Transverse colon (tissue), 4 donors: Measurements from ENCODE around the gene KRTAP9-6.

Experiments
- CTCF ChIP-seq, 5 experiments: fragments of 200-600 bp in 3 of 5; fragments of 450-650 bp in 2 of 5; sonication (generic) in 3 of 5; IDR thresholded peaks; 1 replicate in 2 of 5; 2 replicates in 3 of 5; pipeline ENCODE4 v1.5.1; 2016 to 2017; ENCODE audit warnings: antibody characterized with exemption in 5 of 5, inconsistent platforms in 3 of 5, mild to moderate bottlenecking in 2 of 5, moderate library complexity in 1 of 5
- POLR2AphosphoS5 ChIP-seq, 3 donors: sonication (generic); formaldehyde crosslinking; IDR thresholded peaks; one replicate each; pipeline ENCODE4 v1.6.1; 2016; ENCODE audit warnings: antibody characterized with exemption in 3 of 3

GRCh38 chr17:41258406-41258805, 6.8 kb upstream of the KRTAP9-6 start:
- TF ChIP-seq POLR2AphosphoS5 (IDR thresholded peaks at IDR 0.05) (no peak), CTCF (IDR thresholded peaks at IDR 0.05) (no peak)
